Head of caudate nucleus (tissue), 42 donors: ENCODE results near the gene OXSR1.

ENCODE experiments used
- DNase-seq, 42 donors: peaks; one replicate each; pipeline versions ENCODE4 v3.0.0 to v3.0.0-alpha.2; 2020 to 2021; ENCODE audit warnings: mixed read lengths in 7 of 42
- intact Hi-C: fragments of 100-400 bp; cut with DNase I; formaldehyde crosslinking; loops from one replicate; pipeline ENCODE4 v1.15.0; 2022

Gene OXSR1

GRCh38 chr3:38126121-38126892 is 39.0 kb upstream of the OXSR1 start:
- intact Hi-C loops = no loop called here

DNA sequence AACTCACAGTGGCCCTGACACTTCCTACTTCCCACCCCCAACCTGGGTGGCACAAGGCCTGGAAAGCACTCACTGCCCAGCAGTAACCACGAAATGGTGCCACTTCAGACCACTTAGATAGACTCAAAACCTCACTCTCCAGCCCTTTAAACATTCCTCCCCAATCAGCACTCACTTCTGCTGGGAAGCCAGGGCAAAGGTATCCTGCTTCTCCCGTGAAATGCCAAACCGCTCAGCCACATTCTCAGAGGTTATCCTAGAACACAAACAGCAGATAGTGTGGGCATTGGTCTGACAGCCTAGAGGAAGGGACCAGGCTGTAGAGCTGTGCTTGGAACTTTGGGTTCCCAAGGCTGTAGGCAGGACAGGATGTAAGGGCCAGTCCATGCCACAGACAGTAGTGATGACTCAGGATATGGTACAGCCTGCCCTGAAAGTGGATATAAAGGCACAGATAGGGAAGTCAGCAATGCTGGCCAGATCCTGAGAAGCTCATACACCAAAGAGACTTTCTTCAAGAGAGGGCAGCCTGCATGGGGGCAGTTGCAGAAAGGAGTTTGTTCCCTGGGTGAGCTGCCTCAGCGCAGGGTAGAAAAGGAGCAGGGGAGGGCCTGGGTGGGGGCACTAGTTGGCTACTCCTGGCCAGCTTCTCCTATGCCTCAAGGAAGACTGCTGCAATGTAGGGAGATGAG is 37.6 kb upstream of the OXSR1 start:
- intact Hi-C loops = no loop called here
- peak in 5 of 42 donors; percentile 1 to 16 (median 9) for DNase-seq

More at GRCh38 chr3:38126121-38126892, 39.0 kb upstream of the OXSR1 start:
- peak in 6 of 42 donors; percentile 1 to 26 (median 4) for DNase-seq

GRCh38 chr3:38128303-38128655 is 37.1 kb upstream of the OXSR1 start:
- intact Hi-C loops = no loop called here
- DNase-seq = peak in 2 of 42 donors; percentile 3 to 17

GRCh38 chr3:38129058-38129457 is 36.3 kb upstream of the OXSR1 start:
- peak in 4 of 42 donors; percentile 6 to 23 (median 16) for DNase-seq
- intact Hi-C loops = no loop called here

DNA sequence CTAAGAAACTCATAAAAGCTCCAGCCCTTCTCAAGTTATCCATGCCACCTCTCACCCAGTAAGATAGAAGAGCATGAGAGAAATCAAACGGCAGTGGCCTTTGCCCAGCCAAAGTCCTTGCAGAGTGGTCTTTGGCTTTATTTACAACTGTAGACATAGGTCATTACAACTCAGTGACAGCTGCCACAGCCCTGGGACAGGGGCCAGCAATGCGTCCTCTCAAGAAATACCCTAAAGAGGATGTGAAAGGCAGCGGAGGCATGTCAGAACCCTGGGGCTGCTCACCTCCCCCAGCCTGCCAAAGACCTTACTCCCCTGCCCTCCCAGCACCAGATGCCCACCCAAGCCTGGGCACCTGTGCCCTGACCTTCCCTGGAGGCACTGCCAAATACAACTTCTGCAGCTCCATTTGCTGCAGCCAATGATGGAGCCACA is 34.7 kb upstream of the OXSR1 start:
- intact Hi-C loops = loop anchor here (10.0 kb wide), 2 partner anchors 324 to 354 kb away; partner anchors contain the start of gene ACVR2B
- peak in 5 of 42 donors; percentile 12 to 33 (median 15) for DNase-seq

DNA sequence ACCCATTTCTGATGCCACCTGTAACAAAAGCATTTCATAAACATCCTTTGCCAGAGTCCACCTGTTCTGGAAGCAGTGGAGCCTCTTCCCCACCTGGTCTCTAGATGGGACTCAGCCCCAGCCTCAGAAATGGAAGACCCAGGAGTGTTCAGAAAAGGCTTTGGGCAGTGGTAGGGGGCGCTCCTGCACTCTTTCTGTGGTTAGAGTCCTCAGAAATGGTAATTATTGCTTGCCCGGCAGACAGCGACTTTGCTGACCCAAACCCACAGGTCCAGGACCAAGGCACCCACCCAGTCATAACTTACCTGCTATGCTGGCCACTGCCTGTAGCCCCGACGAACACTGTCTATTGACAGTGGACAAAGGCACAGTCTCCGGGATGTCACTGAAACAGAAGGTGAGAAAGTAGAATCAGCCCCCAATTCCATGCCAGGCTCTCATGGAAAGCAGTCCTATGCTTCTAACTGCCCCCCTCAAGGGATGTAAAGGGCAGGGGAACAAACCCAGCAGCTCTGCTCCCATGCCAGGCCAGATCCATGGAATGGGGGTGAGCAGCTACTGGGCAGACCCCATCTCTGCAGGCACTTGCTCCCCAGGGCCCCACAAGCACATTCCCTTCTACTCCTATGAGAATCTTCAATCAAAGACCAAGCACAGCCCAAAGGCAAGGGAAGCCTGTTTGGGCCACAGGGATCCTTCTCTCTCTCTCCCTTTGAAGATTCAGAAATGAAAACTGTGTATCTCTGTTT is 33.5 kb upstream of the OXSR1 start:
- peak in 13 of 42 donors; percentile 17 to 62 (median 43) for DNase-seq
- intact Hi-C loops = loop anchor here (10.0 kb wide), 2 partner anchors 323 to 353 kb away; partner anchors contain the start of gene ACVR2B

DNA sequence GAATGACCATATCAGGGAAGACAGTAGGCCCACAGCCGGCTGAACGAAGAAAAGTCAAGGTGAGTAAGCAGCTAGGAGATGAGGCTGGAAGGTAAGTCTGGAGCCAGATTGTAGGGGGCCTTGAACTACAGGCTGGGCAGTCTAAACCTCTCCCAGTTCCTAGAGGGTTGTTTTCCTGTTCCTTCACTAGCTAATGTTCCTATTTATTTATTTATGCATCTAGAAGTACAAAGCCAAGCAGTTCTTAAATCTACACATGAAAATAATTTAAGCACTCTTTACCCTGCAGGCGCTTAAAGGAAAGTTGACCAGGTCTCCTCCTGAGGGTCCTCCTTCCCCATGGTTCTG is 32.2 kb upstream of the OXSR1 start:
- intact Hi-C loops = loop anchor here (10.0 kb wide), 2 partner anchors 322 to 352 kb away; partner anchors contain the start of gene ACVR2B
- DNase-seq = peak in 3 of 42 donors; percentile 4 to 16 (median 9)

- intact Hi-C loops = loop anchor here (10.0 kb wide), 2 partner anchors 321 to 351 kb away; partner anchors contain the start of gene ACVR2B
- DNase-seq = peak in 6 of 42 donors; percentile 1 to 29 (median 13)
These were observed 31.6 kb upstream of the OXSR1 start for GRCh38 chr3:38133557-38134405.

DNA sequence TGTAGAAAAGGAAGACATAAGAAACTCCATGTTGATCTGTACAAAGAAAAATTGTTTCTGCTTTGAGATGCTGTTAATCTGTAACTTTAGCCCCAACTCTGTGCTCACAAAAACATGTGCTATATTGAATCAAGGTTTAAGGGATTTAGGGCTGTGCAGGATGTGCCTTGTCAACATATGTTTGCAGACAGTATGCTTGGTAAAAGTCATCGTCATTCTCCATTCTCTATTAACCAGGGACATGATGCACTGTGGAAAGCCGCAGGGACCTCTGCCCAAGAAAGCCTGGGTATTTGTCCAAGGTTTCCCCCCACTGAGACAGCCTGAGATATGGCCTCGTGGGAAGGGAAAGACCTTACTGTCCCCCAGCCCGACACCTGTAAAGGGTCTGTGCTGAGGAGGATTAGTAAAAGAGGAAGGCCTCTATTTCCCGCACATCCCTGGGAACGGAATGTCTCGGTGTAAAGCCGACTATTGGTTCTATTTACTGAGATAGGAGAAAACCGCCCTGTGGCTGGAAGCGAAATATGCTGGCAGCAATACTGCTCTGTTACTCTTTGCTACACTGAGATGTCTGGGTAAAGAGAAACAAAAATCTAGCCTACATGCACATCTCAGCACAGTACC is 30.7 kb upstream of the OXSR1 start:
- peak in 1 of 42 donors; percentile 1 for DNase-seq
- intact Hi-C loops = loop anchor here (10.0 kb wide), 2 partner anchors 320 to 350 kb away; partner anchors contain the start of gene ACVR2B

GRCh38 chr3:38135621-38136277 is 29.6 kb upstream of the OXSR1 start:
- DNase-seq = peak in 3 of 42 donors; percentile 5 to 18 (median 7)
- intact Hi-C loops = loop anchor here (2.0 to 10.0 kb wide), 3 partner anchors 29 to 349 kb away; partner anchors contain the start of genes ACVR2B and OXSR1

- peak in 5 of 42 donors; percentile 7 to 40 (median 26) for DNase-seq
These were observed 29.0 kb upstream of the OXSR1 start for GRCh38 chr3:38136393-38136776.

DNA sequence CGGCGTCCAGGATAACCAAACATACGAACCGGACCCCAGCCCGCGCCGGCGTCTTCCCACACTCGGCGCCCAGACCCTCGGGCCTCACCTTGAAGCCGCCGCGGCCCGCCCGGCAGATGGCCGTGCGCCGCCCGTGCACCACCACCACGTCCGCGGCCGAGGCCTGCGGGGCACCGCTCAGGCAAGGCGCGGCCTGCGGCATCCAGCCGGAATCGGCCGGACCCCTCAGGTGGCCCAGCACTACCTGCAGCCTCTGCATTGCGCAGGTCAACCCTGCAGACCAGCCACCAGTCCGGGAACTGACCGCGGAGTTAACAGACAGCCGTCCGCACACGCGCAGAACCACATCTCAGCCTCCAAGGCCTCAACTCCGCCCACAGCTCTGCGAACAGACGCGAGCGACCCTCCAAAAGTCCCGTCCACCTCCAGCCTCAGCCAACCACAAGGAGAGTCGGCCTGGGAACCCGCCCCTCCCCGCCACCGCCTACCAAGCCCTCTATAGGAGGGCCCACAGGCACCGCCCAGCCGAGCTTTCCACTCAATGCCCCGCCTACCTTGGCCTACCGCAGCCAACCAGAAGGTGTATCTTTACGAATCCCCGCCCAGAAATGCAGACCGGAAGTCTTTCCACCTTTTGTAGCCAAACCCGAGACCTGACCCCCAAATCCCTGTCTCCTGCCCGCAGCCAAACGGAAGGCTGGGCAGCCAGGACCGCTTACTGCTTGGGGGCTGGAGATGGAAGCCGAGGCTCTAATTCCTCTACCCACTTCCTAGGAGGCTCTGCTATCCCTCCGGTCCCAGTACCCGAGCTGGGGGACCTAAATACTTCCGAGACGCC is 28.3 kb upstream of the OXSR1 start, which contains the start of gene ACAA1:
Gene ACAA1, minus strand, starts transcription at position 351 of the 838 bp plus-strand sequence. Its CDS starts 92 bp downstream, at position 259.
- peak; percentile 94 to 100 (median 99) for DNase-seq
- intact Hi-C loops = loop anchor here (2.0 to 10.0 kb wide), 3 partner anchors 28 to 348 kb away; partner anchors contain the start of genes ACVR2B and OXSR1

More at GRCh38 chr3:38136393-38136776, 29.0 kb upstream of the OXSR1 start:
- intact Hi-C loops = loop anchor here (2.0 to 10.0 kb wide), 3 partner anchors 28 to 348 kb away; partner anchors contain the start of genes ACVR2B and OXSR1

DNA sequence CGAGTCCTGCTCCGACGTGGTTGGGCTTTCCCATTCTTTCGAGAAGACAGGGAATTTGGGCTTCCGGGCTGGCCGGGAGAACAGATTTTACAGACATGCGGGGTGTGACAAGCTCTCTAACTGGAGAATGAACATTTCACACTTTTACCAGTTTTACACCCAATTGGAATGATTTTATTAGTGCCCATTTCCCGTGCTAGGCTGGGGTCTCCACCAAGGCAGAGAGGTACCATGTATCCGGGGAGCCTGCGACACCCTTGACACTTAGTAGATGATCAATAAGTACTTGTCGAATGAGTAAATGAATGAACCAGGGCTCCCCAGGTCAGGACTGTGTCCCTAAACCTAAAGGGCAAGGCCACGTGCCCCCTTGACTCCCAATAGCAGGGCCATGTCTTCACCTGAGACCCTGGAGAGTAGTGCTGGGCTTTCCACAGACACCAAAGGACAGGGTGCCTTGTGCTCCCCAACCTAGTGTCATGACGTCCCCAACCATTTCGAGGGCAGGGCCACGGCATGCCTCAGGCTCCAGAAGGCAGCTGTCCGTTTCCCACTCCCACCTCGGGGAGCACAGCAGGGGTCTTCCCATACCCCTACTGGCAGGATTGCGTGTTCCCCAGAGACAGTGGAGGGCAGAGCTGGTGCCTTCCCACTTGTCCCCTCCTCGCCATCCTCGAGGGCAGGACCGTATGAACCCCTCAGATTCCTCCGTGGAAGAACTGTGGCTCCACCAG is 27.6 kb upstream of the OXSR1 start:
- intact Hi-C loops = loop anchor here (2.0 to 10.0 kb wide), 3 partner anchors 27 to 347 kb away; partner anchors contain the start of genes ACVR2B and OXSR1
- DNase-seq = peak in 8 of 42 donors; percentile 8 to 50 (median 29)

- intact Hi-C loops = loop anchor here (10.0 kb wide), 2 partner anchors 316 to 346 kb away; partner anchors contain the start of gene ACVR2B
- peak in 41 of 42 donors; percentile 44 to 87 (median 70) for DNase-seq
These were observed 26.8 kb upstream of the OXSR1 start, which contains the start of gene MYD88 for GRCh38 chr3:38138349-38139190. TSS of gene MYD88 (plus strand) at chr3:38138661. CDS start at chr3:38138701, 40 bp downstream.
